ENCODE results near the gene SPATA32. TPM values are rescaled to one million over a fixed set of nuclear protein-coding genes. Genes with fewer than 3 reads are reported as not detected.

Gene SPATA32
- total RNA-seq, 5 donors from 2014 or later (not counting 1 experiment from before 2014, with no cell fraction given): 0.37 to 0.55 (median 0.42) TPM; not detected in 1

DNA sequence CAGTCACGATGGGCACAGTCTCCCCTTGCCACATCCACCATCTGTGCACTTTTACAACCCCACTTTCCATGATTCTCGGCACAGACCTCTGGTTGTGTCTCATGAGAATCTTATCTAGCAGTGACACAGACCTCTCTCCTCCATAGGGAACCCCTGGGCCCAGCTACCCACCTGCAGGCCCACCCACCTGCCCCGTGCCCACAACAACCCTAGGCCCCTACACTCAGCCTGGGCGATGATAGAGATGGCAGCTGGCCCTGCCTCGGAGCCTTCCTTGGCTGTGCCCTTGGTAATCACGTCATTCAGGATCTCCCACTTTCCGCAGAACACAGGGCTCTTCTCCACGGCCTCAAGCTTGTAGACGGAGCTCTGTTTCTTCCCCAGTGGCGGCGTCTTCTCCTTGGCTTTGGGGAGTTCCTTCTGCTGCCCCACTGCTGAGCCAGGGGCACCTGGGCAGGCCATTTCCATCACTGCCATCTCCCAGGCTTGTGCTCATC is 28.4 kb upstream of the SPATA32 start:
- no peaks in the 10 kb centered on the region for H3K27me3 ChIP-seq (replicated peaks in 1 of 2; ENCODE audit: control insufficient read depth in 2 of 2, extremely low read depth in 1 of 2, insufficient read depth in 2 of 2, low read length in 1 of 2)
- H3K9me3 ChIP-seq: no peaks in the 10 kb centered on the region
- H3K4me1 Mint-ChIP-seq: peaks cover 26 to 44% (median 31%) of the 10 kb centered on the region in 3 donors
- H3K27me3 Mint-ChIP-seq: no peaks in the 10 kb centered on the region
- 98% methylated on average over 11 of the region's 11 CpGs for WGBS (ENCODE audit: insufficient coverage)
- H3K27ac Mint-ChIP-seq: peak overlapping the region; percentile 16 to 19
- ATAC-seq (replicated peaks in 1 of 4) (no peak), DNase-seq (no peak)
- no peak overlapping the region for H3K4me3 ChIP-seq (ENCODE audit: control insufficient read depth in 1 of 2, extremely low read depth in 1 of 2, low read length in 1 of 2)
- H3K36me3 ChIP-seq (ENCODE audit: control insufficient read depth in 2 of 2, extremely low read depth in 1 of 2, insufficient read depth in 1 of 2, low read length in 1 of 2): peaks cover 11 to 71% of the 10 kb centered on the region in 2 donors
- peaks cover 24% of the 10 kb centered on the region for H3K36me3 Mint-ChIP-seq
- no peak overlapping the region for H3K27ac ChIP-seq (ENCODE audit: low read length)
- ChIA-PET POLR2A (no interaction called here), CTCF (interaction anchor here in 1 of 2 donors (0.7 kb wide), 1 partner anchor 139 kb away, joined by 3 read pairs; no protein-coding TSS in a partner anchor)
- no peaks in the 10 kb centered on the region for H3K9me3 Mint-ChIP-seq
- H3K4me3 Mint-ChIP-seq: no peak overlapping the region
- peaks cover 0 to 25% of the 10 kb centered on the region in 2 experiments for H3K4me1 ChIP-seq (ENCODE audit: control insufficient read depth in 1 of 2, extremely low read depth in 1 of 2, insufficient read depth in 2 of 2, low read length in 2 of 2)

DNA sequence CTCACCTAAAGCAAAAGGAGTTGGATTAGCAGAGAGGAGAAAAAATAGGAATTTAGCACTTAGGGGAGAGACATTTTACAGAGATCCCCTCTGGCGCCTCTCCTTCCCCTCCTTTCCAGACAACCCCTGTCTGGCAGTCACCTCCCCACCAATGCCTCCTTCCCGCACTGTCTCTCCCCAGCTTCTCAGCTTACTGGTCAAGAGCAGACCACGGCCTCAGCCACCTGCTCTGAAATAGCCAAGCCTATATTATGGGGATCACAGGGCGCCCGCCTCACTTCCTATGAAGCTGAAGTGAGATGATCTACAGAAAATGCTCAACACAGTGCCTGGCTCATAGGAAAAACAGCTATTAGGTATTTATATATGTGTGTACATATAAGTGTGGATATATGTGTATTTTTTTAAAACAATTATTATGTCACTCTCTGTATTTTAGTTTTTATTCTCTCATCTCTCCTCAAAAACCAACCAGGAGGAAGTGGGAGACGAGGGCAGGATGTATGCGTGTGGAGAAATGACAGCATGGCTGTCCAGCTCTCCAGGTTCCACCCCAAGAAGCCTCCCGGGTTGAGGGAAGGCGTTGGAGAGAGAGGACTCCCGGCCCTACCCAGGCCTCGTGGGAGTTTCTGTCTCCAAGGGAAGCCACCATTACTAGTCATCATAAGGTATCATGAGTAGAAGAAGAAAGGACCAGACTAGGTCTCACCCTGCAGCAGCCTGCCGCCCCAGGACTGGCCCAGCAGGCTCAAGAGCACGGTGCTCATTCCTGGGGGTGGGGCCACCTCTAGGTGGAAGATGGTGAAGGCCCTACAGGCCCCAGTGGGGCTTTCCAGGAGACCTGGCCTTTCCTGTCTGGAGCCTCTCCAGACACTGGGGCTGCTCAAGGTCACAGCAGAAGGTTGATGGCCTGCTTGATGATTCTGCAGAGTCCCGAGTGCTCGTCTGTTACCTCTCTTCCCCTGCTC is 27.7 kb upstream of the SPATA32 start:
- H3K27ac Mint-ChIP-seq: peak overlapping the region; percentile 16 to 19
- Histone ChIP-seq H3K27me3 (replicated peaks in 1 of 2; ENCODE audit: control insufficient read depth in 2 of 2, extremely low read depth in 1 of 2, insufficient read depth in 2 of 2, low read length in 1 of 2) (no peaks in the 10 kb centered on the region), H3K27ac (ENCODE audit: low read length) (no peak overlapping the region), H3K4me3 (ENCODE audit: control insufficient read depth in 1 of 2, extremely low read depth in 1 of 2, low read length in 1 of 2) (no peak overlapping the region), H3K4me1 (ENCODE audit: control insufficient read depth in 1 of 2, extremely low read depth in 1 of 2, insufficient read depth in 2 of 2, low read length in 2 of 2) (peaks cover 0 to 21% of the 10 kb centered on the region in 2 experiments), H3K9me3 (no peaks in the 10 kb centered on the region), H3K36me3 (ENCODE audit: control insufficient read depth in 2 of 2, extremely low read depth in 1 of 2, insufficient read depth in 1 of 2, low read length in 1 of 2) (peaks cover 11 to 75% of the 10 kb centered on the region in 2 donors)
- H3K4me3 Mint-ChIP-seq: no peak overlapping the region
- peaks cover 22 to 38% (median 28%) of the 10 kb centered on the region in 3 donors for H3K4me1 Mint-ChIP-seq
- H3K27me3 Mint-ChIP-seq: no peaks in the 10 kb centered on the region
- peaks cover 24% of the 10 kb centered on the region for H3K36me3 Mint-ChIP-seq
- CTCF ChIA-PET: interaction anchor here in 1 of 2 donors (0.8 to 1.0 kb wide), 2 partner anchors 13 to 96 kb away, joined by 3 read pairs; no protein-coding TSS in a partner anchor
- 93% methylated on average over 8 of the region's 15 CpGs for WGBS (ENCODE audit: insufficient coverage)
- no peak for ATAC-seq (replicated peaks in 1 of 4)
- POLR2A ChIA-PET: no interaction called here
- no peak for DNase-seq
- no peaks in the 10 kb centered on the region for H3K9me3 Mint-ChIP-seq

DNA sequence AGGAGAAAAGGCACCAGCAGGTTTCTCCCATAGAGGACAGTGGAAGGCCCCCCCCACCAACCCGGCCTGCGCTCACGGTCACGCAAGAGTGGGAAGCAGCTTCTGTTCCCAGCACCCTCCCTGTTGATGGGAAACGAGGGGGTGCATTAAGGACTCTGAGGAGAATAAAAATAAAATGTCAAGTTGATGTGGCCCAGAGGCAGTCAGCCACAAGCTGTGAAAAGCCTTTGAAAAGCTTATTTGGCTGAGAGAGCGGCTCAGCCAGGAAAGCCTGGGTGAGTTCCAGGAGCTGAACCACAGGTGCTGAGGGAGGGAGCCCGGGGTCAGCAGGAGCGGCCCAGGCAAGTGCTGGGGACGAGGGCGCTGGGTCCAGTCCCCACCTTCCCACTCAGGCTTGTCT is 26.9 kb upstream of the SPATA32 start:
- no peak overlapping the region for H3K4me3 Mint-ChIP-seq
- no peak overlapping the region for H3K4me3 ChIP-seq (ENCODE audit: control insufficient read depth in 1 of 2, extremely low read depth in 1 of 2, low read length in 1 of 2)
- H3K9me3 ChIP-seq: no peaks in the 10 kb centered on the region
- DNase-seq (no peak), ATAC-seq (replicated peaks in 1 of 4) (no peak)
- no peaks in the 10 kb centered on the region for H3K27me3 Mint-ChIP-seq
- ChIA-PET CTCF (interaction anchor here (0.6 to 1.7 kb wide), 4 partner anchors 10 to 103 kb away, joined by 3 to 5 read pairs (median 4); no protein-coding TSS in a partner anchor), POLR2A (no interaction called here)
- peaks cover 11 to 77% of the 10 kb centered on the region in 2 donors for H3K36me3 ChIP-seq (ENCODE audit: control insufficient read depth in 2 of 2, extremely low read depth in 1 of 2, insufficient read depth in 1 of 2, low read length in 1 of 2)
- peaks cover 0 to 15% of the 10 kb centered on the region in 2 experiments for H3K4me1 ChIP-seq (ENCODE audit: control insufficient read depth in 1 of 2, extremely low read depth in 1 of 2, insufficient read depth in 2 of 2, low read length in 2 of 2)
- H3K27ac ChIP-seq (ENCODE audit: low read length): no peak overlapping the region
- WGBS (ENCODE audit: insufficient coverage): 85% methylated on average over 2 of the region's 10 CpGs
- H3K27ac Mint-ChIP-seq: peak overlapping the region in 1 of 2 donors; percentile 28
- H3K9me3 Mint-ChIP-seq: no peaks in the 10 kb centered on the region
- peaks cover 15 to 30% (median 20%) of the 10 kb centered on the region in 3 donors for H3K4me1 Mint-ChIP-seq
- peaks cover 29% of the 10 kb centered on the region for H3K36me3 Mint-ChIP-seq
- no peaks in the 10 kb centered on the region for H3K27me3 ChIP-seq (replicated peaks in 1 of 2; ENCODE audit: control insufficient read depth in 2 of 2, extremely low read depth in 1 of 2, insufficient read depth in 2 of 2, low read length in 1 of 2)

DNA sequence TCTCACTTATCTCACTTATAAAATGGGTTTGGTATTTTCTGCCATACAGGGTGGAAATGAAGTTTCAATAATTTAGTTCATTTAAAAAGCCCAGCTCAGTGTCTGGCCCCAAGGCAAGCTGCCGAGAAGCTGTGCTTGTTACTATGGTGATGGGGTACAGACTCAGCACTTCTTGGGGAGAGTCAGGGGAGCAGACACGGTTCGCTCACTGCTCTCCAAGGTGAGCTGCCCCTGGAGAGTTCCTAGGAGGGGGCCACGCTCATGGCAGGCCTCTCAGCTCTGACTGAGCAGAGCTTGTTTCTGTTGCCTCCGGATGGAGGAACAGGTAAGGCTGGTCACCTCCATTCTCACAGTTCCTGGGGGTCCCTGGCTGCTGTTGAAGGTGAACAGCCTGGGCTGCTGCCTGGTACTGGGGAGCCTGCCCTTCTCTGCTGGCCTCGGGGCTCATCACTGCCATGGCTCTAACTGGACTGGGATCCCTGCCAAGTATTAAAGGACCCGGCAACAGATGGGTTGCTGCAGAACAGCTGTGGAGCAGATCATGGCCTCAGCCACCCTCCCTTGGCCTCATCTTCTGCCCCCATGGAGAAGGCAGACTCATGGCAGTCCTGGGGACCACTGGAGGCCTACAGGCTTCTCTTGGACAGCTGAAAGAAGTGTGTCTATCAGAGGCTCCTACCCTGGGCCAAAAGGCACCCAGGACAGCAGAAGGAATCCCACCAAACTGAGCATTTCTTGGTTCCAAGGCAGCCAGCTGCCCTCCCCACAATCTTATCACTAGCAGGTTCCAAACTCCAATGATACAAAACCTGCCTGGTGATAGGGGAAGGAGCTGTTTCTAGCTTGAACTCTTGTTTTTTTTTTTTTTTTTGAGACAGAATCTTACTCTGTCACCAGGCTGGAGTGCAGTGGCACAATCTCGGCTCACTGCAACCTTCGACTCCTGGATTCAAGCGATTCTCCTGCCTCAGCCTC is 25.9 kb upstream of the SPATA32 start:
- Mint-ChIP-seq H3K4me1 (peaks cover 5 to 20% (median 14%) of the 10 kb centered on the region in 3 donors), H3K9me3 (no peaks in the 10 kb centered on the region), H3K36me3 (peaks cover 31% of the 10 kb centered on the region), H3K4me3 (no peak overlapping the region), H3K27me3 (no peaks in the 10 kb centered on the region), H3K27ac (no peak overlapping the region)
- WGBS (ENCODE audit: insufficient coverage): 85% methylated on average over 10 of the region's 10 CpGs
- Histone ChIP-seq H3K36me3 (ENCODE audit: control insufficient read depth in 2 of 2, extremely low read depth in 1 of 2, insufficient read depth in 1 of 2, low read length in 1 of 2) (peaks cover 11 to 80% of the 10 kb centered on the region in 2 donors), H3K27me3 (replicated peaks in 1 of 2; ENCODE audit: control insufficient read depth in 2 of 2, extremely low read depth in 1 of 2, insufficient read depth in 2 of 2, low read length in 1 of 2) (no peaks in the 10 kb centered on the region), H3K9me3 (no peaks in the 10 kb centered on the region), H3K27ac (ENCODE audit: low read length) (no peak overlapping the region), H3K4me1 (ENCODE audit: control insufficient read depth in 1 of 2, extremely low read depth in 1 of 2, insufficient read depth in 2 of 2, low read length in 2 of 2) (peaks cover 0 to 12% of the 10 kb centered on the region in 2 experiments), H3K4me3 (ENCODE audit: control insufficient read depth in 1 of 2, extremely low read depth in 1 of 2, low read length in 1 of 2) (no peak overlapping the region)
- CTCF ChIA-PET: interaction anchor here (0.5 to 1.7 kb wide), 4 partner anchors 11 to 104 kb away, joined by 3 to 5 read pairs (median 4); no protein-coding TSS in a partner anchor
- DNase-seq: no peak
- no peak for ATAC-seq (replicated peaks in 1 of 4)
- POLR2A ChIA-PET: interaction anchor here in 1 of 2 donors (0.6 kb wide), 1 partner anchor 147 kb away, joined by 15 read pairs; no protein-coding TSS in a partner anchor

DNA sequence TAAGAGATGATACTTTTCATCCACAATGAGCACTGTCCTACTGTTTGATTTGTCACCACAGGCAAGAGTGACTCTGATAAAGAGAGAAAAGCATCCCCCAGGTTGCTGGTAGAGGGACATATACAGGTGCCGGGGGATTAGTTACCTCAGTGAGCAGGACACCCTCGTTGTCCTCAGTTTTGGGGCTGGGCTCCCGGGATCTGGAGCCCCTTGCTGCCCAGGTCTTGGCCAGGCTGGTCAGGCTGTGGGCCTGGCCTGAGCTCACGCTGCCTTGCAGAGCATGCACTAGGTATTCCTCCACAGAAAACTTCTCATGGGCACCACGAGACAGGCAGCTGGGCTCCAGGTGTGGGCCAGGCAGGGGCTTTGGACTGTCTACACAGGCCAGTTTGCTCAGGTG is 24.4 kb upstream of the SPATA32 start:
- Mint-ChIP-seq H3K4me3 (no peak overlapping the region), H3K36me3 (peaks cover 31% of the 10 kb centered on the region), H3K27ac (peak overlapping the region in 1 of 2 donors; percentile 52), H3K9me3 (no peaks in the 10 kb centered on the region), H3K27me3 (no peaks in the 10 kb centered on the region), H3K4me1 (peaks cover 0 to 10% (median 6%) of the 10 kb centered on the region in 3 donors)
- Histone ChIP-seq H3K4me3 (ENCODE audit: control insufficient read depth in 1 of 2, extremely low read depth in 1 of 2, low read length in 1 of 2) (no peak overlapping the region), H3K4me1 (ENCODE audit: control insufficient read depth in 1 of 2, extremely low read depth in 1 of 2, insufficient read depth in 2 of 2, low read length in 2 of 2) (peaks cover 0 to 10% of the 10 kb centered on the region in 2 experiments), H3K36me3 (ENCODE audit: control insufficient read depth in 2 of 2, extremely low read depth in 1 of 2, insufficient read depth in 1 of 2, low read length in 1 of 2) (peaks cover 11 to 88% of the 10 kb centered on the region in 2 donors), H3K9me3 (no peaks in the 10 kb centered on the region), H3K27ac (ENCODE audit: low read length) (no peak overlapping the region), H3K27me3 (replicated peaks in 1 of 2; ENCODE audit: control insufficient read depth in 2 of 2, extremely low read depth in 1 of 2, insufficient read depth in 2 of 2, low read length in 1 of 2) (no peaks in the 10 kb centered on the region)
- ATAC-seq (replicated peaks in 1 of 4) (peak in 1 of 4 experiments; percentile 6), DNase-seq (no peak)
- ChIA-PET CTCF (interaction anchor here in 1 of 2 donors (0.5 kb wide), 1 partner anchor 930 kb away, joined by 3 read pairs; no protein-coding TSS in a partner anchor), POLR2A (no interaction called here)
- 93% methylated on average over 5 of the region's 5 CpGs for WGBS (ENCODE audit: insufficient coverage)

All from T-cell (primary cell).